GM18511 (cell line): ENCODE measurements around the gene RUNX3.
A peak's percentile ranks its signal among the peaks of the same experiment; 100 is the strongest.
"Not testable (repeated sequence)": the region's sequence is repeated elsewhere in the genome, so short reads cannot be mapped to it uniquely, and the experiment has no call there.

Source experiments
- ATAC-seq: cut with Tn5 transposase; IDR thresholded peaks from one replicate; pipeline ENCODE4 v1.9.1; 2021; ENCODE audit warnings: mild to moderate bottlenecking, moderate library complexity; ENCODE audit not compliant: unreplicated experiment

The RUNX3 gene

DNA sequence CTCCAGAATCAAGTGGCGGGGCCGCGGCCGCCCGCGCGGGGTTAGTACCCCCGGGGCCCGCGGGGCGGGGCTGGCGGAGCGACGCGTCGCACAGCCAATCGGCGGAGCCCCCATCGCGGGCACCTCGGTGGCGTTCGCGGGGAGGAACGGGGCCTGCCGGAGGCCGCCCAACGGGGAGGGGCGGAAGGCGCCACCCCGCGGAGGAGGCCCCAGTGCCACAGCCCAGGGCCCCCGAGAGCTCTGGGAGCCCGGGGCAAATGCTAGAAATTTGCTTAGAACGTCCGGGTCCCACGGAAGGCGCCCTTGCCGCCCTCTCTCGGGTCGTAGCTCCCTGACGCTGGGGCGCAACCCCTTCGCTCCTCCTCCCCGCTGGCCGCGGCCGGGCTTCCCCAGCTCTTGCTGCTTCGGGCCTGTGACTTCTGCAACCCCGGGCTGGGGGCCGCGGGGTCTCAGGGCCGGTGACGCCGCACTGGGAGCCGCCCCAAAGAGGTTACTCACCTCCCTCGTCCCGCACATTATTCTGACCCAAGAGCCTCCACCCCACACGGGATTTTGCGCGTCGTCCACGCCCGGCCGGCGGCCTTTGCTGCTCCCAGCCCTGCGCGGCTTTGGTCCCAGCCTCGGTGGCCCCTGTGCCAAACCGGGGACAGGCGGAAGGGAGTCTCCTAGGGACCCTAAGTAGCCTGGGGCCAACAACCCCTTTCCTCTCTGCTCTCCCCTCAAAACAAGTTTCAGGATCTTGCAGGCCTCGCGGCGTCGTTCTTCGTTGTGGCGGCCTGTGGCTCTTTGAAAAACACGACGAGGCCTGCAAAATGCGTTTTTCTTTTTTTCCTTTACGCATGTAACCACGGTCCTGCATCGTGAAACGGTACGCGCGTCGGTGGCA, at the start of gene RUNX3:
Gene RUNX3 (minus strand): TSS at position 17 of the 886 bp plus-strand sequence. CDS start 408 bp downstream, outside the sequence.
- ATAC-seq = peak; percentile 84

DNA sequence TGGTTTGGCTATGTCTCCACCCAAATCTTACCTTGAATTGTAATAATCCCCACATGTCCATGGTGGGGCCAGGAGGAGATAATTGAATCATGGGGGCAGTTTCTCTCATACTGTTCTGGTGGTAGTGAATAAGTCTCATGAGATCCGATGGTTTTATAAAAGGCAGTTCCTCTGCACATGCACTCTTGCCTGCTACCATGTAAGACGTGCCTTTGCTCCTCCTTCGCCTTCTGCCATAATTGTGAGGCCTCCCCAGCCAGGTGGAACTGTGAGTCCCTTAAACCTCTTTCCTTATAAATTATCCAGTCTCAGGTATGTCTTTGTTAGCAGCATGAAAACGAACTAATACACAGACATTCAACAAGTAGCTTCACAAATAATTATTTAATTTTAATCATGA, 49.2 kb upstream of the RUNX3 start:
- ATAC-seq = not testable (repeated sequence)

DNA sequence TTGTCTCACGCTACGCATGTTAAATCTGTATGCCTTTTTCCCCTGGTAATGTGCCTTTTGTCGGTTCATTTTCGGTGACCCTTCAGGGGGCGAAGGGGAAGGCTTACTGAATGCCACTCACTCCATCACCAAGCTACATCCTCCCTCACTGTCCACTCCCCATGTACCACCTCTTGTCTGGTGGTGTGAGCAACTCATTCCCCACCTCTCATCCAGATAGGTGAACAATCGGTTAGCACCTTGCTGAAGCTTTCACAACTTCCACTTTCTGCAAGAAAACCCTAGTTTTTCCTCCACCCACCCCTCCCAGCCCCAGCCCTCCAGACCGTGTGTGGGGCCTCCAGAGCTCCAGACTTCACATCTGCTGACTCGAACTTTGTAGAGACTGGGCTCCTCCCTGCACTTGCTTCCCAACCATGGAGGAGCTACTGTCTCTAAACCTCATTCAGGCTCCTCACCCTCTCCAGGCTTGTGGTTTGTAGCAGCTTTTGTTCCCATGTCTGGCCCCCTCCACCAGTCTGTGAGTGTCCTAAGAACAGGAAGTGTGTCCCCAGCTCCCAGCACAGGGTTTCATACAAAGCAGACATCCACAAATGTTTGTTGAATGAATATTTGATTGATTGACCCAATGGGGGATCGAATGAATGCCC, 48.4 kb upstream of the RUNX3 start:
- no peak for ATAC-seq

DNA sequence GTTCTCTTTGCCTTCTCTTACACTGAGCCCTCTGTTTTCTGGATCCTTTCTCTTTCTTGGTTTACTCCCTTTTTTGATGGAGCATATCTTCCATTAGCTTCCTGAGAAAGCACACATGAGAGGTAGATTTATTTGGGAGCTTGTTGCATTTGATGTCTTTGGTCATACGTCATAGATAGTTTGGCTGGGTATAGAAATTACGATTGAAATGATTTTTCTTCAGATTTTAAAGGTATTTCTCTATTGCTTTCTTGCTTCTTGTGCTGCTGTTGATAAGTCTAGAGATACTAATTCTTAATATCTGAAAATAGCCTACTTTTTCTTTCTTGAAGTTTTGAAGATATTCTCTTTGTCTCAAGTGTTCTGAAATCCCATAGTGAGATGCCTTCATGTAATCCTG, 45.3 kb upstream of the RUNX3 start:
- ATAC-seq = no peak

DNA sequence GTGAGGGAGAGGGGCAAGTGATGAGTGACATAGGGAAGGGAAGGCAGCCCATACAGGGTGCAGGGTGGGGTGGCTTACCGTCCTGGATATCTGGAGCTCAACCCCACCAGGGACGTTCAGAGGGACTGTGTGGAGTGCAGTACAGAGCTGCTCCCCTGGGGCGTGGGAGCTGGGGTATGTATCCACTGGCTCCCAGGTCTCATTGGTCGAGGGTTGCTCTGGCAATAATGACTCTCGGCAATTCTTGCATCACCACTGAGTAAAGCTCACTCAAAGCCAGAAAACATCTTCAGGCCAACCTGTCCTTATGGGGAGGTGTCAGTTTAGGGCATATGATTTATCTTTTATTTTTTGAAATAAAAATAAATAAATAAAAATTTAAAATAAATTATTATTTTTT, 43.2 kb upstream of the RUNX3 start:
- ATAC-seq = no peak

DNA sequence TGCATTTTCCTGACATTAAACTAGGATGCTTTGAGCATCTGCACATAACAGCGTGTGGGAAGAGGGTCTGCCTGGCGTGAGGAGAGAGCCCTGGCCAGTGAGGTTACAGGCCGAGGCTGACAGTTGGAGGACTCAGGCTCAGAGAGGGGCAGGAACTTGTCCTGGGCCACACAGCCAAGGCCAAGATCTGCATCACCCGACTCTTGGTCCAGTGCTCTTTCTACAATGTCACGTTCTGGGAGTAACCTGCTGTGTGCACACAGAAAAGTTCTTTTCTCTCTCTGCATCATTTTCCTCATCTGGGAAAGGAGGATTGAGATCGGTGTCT, 42.8 kb upstream of the RUNX3 start:
- no peak for ATAC-seq

DNA sequence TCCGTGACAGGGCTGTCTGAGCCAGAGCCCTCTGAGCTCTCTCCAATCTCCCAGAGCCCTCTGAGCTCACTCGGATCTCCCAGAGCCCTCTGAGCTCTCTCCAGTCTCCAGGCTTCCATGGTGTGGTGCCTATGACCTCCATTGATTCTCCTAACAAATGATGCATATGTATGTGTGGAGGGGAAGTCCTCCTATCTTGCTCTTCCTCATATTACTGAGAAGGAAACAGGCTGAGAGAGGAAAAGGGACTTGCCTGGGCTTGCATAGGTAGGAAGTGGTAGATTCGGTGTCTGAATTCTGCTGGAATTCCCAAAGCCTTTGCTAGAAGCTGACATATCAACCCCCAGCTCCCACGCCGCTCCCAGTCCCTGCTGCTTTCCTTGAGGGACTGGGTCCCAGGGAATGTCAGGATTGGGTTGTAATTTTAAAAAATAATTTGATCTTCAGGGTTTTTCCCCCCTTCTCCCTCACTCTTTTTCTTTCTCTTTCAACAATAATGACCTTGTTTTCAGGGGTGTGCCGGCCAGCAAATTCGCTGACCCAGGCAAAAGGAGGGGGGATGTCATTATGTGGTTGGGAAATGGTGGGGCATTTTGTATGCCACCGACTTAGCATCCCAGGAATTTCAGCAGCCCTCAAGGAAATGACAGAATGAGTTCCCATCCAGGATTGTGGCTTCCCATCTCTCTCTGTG, 42.3 kb upstream of the RUNX3 start:
- no peak for ATAC-seq

DNA sequence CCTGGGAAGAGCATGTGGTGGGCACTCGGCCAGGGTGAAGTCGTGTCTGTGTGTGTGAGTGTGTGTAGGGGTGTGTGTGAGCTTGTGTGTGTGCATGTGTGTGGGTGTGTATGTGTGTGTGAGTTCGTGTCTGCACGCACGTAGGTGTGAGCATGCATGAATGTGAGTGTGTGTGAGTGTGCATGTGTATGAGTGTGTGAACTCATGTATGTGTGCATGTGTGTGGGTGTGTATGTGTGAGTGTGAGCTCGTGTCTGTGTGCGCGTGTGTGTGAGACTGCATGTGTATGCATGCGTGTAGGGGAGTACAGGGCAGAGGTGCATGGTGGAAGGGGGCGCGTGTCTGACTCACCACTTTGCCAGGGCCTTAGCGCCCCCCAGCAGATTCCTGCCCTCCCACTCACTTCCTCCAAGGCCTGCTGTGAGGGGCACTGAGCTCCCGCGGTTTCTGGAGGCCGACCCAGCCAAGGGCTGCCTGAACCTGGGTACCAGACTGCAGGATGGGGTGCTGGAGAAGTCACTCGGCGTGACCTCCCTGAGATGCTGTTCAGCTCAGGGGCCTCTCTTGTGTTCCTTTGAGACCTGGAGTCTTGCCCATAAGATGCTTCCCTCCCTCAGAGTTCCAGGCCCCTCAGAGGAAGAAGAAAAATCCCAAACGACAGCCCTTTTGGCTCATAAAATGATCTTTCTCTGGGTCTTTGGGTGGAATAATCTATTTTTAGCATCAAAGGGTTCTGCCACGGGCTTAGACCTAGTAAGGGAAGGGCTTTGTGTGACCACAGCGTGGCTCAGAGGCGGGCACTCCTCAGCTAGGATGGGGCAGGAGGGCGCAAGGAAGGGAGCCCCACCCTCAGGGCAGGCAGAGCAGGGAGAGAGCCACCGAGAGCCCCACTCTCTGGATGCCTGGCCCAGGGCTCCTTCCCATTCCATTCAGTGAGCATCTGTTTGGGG, 41.1 kb upstream of the RUNX3 start:
- no peak for ATAC-seq

DNA sequence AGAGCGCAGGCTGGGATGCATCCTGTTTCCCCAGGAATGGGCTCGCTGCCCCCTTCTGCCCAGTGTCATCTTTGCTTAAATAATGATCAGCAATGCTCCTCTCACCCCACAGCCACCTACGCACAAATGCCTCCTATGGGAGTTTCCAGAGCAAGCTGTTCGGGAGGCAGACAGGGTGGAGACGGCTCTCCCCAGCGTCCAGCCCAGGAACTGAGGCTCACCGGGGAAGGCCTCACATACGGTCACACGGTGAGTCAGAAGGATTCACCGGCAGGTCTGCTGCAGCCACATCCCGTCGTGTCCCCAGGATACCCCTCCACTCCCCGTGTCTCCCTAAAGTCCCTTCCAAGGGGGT, 40.3 kb upstream of the RUNX3 start:
- ATAC-seq = no peak

DNA sequence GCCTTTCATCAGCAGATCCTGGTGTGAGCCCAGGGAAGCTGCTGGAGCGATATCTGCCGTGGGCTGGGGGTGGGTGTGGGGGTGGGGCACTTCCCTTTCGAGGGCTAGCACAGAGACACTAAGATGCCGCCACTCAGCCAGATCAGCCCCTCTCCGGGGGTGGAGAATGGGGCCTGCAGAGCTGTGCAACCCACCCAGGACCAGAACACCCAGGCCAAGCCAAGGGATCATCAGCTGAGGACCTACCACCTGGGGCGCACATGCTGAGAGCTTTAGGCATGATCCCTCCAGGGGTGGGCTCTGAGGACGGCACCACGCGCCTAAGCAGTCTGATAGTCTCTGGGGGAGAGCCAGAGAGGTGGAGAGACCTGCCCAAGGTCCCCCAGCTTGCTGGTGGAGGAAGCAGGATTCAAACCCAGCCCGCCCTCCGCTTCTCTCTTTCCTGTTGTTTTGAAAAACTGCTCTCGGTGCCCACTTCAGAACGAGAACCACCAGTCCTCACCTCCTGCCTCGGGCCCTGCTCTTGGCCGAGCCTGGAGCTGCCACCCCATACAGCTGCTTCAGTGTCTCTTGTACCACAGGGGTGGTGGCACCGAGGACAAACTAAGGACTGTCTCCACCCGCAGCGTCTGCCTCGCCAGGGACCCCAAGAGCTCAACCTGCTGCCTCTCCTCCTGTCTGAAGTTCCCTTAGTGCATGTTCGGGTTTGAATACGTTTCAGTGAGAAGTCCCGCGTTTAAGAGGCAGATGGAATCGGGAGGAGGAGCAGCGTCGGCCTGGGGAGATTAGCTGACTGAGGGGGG, 39.7 kb upstream of the RUNX3 start:
- no peak for ATAC-seq

DNA sequence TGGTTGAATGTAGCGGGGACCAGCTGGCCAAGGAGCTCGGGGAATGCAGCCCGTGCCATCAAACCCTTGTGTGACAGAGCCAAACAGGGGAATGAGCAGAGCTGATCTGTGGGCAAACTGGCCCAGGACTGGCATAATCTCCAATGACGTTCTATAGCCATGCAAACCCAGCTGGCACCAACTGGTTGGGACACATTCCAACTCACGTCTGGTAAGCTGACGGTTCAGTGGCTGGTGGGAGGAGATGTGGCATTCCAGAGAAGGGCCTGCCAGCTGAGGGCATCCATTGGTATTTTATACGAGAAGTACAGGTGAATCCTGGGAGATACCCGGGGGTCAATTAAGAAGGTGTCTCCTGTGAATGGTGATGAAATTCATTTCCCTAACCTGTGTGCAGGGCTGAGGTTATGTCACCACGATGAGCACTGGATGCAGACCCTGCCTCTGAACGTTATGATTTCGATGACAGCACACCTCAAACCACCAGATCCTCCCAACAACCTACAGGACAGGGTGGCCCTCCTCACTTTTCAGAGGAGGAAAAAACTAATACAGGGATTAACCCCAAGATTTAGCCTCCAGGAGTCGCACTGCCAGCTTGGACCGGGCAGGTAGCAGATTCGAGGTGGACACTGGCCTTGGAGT, 39.0 kb upstream of the RUNX3 start:
- ATAC-seq = no peak

DNA sequence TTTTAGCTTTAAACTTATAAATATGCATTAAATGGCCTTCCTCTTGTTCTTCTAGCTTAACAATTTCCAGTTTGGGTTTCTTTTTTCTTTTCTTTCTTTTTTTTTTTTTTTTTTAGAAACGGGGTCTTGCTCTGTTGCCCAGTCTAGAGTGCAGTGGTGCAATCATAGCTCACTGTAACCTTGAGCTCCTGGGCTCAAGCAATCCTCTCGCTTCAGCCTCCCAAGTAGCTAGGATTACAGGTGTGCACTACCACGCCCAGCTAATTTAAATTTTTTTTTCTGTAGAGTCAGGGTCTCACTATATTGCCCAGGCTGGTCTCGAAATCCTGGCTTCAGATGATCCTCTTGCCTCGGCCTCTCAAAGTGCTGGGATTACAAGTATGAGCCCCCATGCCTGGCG, 37.9 kb upstream of the RUNX3 start:
- ATAC-seq = no peak

DNA sequence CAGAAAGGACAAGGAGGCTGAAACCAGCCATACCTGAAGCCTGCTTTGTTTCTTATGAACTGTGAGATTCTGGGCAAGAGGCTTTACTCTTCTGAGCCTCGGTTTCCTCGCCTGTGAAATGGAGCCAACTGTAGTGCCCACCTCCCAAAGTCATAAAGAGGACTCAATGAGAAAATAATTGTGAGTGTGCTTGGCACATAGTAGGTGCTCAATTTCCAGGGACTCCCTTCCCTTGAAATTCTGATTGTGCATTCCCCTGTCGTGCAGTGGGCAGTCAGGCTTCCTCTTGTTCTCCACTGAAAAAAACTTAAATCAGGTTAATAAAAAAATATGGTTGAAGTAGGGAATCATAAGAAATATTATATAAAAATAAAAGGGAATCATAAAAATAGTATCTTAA, 37.5 kb upstream of the RUNX3 start:
- no peak for ATAC-seq

DNA sequence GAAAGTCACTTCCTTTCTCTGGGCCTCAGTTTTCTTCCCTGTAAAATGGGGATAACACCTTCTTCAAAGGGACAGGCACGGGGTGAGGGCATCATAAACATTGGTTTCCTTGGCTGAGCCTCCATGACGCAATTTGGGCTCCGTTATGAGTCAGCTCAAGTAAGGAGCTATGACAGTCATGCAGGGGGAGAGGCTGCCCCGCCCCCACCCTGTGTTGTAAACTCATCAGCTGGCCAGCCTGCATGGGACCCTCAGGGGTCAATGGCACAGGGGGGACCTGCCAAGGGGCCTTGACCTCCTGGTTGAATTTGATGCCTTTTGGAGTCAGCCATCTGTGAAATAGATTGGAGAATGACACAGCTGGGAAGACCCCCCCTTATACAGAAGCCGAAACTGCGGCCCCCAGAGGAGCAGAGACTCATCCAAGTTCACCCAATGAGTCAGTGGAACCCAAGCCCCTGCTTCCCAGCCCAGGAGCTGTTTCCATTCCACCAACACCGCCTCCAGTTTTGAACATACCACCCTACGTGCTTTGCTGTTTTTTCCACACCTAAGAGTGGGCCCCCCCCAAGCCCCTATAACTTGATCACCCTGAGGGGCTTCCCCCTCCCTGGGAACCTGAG, 36.8 kb upstream of the RUNX3 start:
- no peak for ATAC-seq

DNA sequence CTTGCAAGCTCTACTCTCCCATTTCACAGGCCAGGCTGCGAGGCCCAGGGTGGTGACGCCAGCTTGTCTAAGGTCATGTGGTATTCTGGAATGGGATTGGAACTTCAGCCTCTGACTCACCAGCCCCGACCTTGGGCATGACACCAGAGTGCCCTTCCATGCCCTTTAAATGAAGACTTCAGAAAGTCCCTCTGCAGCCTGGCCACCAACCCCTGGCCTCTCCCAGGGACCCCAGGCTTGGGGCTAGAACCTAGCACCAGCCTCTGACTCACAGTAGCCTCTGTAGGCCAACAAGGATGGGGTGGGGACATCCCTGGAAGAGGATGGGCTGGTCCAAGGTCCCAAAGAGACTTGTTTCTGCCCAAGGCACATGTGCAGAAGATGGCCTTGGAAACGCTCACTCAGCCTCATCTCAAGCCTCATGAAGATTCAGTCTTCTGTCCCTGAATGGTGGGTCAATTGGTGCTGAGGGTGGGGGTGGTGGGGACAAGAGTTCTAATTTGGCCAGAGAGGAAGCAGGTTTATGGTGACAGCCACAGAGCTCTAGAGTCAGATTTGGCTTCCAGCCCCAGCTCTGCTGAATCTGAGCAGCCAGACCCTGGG, 36.1 kb upstream of the RUNX3 start:
- no peak for ATAC-seq

DNA sequence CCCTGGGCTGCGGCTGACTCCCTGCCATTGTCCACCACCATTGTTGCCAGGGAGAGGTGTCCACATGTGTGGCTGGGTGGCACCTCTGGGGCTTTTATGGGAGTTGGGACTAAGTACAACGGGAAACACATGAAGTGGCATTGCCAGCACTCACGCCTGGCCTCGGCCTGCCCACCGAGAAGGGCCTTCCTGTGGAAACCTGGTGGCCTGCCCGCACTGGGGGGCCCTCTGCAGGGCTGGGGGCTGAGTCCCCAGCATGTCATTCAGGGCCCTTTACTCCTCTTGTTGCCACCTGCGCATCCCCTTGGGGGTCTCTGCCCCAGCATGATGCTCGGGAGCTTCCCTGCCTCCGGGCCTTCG, 35.5 kb upstream of the RUNX3 start:
- ATAC-seq = no peak

DNA sequence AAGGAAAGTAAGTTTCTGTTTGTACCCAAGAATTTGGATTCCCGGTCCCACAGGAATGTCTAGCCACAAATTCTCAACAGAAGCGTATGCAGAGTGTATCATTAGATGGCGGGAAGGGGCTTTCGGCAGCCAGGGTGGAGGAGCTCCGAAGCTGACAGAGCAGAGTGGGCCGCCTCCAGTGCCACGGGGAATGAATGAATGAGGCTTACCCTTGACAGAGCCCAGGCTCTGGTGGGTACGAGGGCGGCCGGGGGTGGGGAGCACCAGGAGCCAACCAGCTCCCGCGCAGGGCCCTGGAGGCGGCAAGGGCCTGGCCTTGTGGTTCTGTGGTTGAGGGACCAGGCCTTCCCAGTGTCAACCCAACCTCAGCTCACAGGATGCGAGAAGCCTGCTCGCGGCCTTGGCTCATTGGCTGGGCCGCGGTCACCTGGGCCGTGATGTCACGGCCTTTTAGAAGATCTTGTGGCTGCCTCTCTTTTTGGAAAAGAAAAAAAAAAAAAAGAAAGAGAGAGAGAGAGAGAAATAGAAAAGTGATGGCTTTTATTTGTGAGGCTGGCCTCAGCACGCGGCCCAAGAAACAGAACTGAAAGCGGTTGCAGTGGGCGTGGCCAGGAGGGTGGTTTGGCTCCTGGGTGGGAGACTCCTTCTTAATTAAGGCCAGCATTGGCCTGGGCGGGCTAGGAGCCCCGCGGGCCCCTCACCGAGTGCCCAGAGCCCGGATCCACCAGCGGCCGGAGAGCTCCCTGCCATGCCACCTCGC, 34.9 kb upstream of the RUNX3 start:
- peak; percentile 89 for ATAC-seq
